Liver (tissue), 9 donors: ENCODE measurements around the gene PAX8. TPM values are rescaled to one million over a fixed set of nuclear protein-coding genes. Genes with fewer than 3 reads are reported as not detected.

Experiments
- DNase-seq: peaks from one replicate; pipeline ENCODE4 v3.0.0-alpha.2; 2017; ENCODE audit warnings: low spot score
- H3K27ac ChIP-seq, 2 donors: one replicate each; pipeline ENCODE4 v1.7.0; 2013; ENCODE audit warnings: inconsistent platforms in 2 of 2, low read length in 2 of 2, control low read depth in 1 of 2, low read depth in 1 of 2, mild to moderate bottlenecking in 1 of 2
- H3K27me3 ChIP-seq, 4 donors: one replicate each; pipeline versions ENCODE4 v1.6.1 to v1.7.0; 2013; ENCODE audit warnings: low read length in 3 of 4, inconsistent platforms in 1 of 4, mild to moderate bottlenecking in 1 of 4, moderate library complexity in 1 of 4; ENCODE audit not compliant: control insufficient read depth in 4 of 4, insufficient read depth in 4 of 4
- H3K36me3 ChIP-seq, 4 donors: one replicate each; pipeline versions ENCODE4 v1.6.1 to v1.7.0; 2013; ENCODE audit warnings: low read length in 3 of 4, mild to moderate bottlenecking in 3 of 4, low read depth in 1 of 4, moderate library complexity in 1 of 4; ENCODE audit not compliant: control insufficient read depth in 4 of 4, insufficient read depth in 3 of 4
- H3K4me1 ChIP-seq, 4 donors: one replicate each; pipeline versions ENCODE4 v1.6.1 to v1.7.0; 2013; ENCODE audit warnings: low read length in 3 of 4, mild to moderate bottlenecking in 3 of 4, moderate library complexity in 1 of 4; ENCODE audit not compliant: control insufficient read depth in 4 of 4, insufficient read depth in 4 of 4
- H3K4me3 ChIP-seq, 3 donors: one replicate each; pipeline versions ENCODE4 v1.6.1 to v1.7.0; 2013; ENCODE audit warnings: low read length in 3 of 3, control low read depth in 1 of 3, low read depth in 1 of 3, mild to moderate bottlenecking in 1 of 3
- H3K9ac ChIP-seq, 2 donors: one replicate each; pipeline ENCODE4 v1.7.0; 2013; ENCODE audit warnings: low read length in 2 of 2, mild to moderate bottlenecking in 2 of 2, moderate library complexity in 2 of 2, control low read depth in 1 of 2, low read depth in 1 of 2
- H3K9me3 ChIP-seq, 4 donors: one replicate each; pipeline versions ENCODE4 v1.6.1 to v1.7.0; 2013; ENCODE audit warnings: low read length in 3 of 4; ENCODE audit not compliant: control insufficient read depth in 4 of 4
- ATF3 ChIP-seq: IDR thresholded peaks from 2 replicates; pipeline ENCODE4 v1.6.1; 2016; ENCODE audit warnings: antibody characterized with exemption
- CTCF ChIP-seq: fragments of 150-350 bp; IDR thresholded peaks from 2 replicates; pipeline ENCODE4 v1.5.1; 2017; ENCODE audit warnings: improper control_type of control experiment, low read depth, low read length; ENCODE audit not compliant: missing input control
- FOXA1 ChIP-seq: IDR thresholded peaks from 2 replicates; pipeline ENCODE4 v1.6.1; 2016; ENCODE audit warnings: antibody characterized with exemption
- FOXA2 ChIP-seq: IDR thresholded peaks from 2 replicates; pipeline ENCODE4 v1.6.1; 2016; ENCODE audit warnings: antibody characterized with exemption
- GABPA ChIP-seq, 2 donors: IDR thresholded peaks in 1 of 2; conservative IDR thresholded peaks in 1 of 2; 2 replicates each; pipeline ENCODE4 v1.6.1; 2016; ENCODE audit warnings: antibody characterized with exemption in 2 of 2, mild to moderate bottlenecking in 1 of 2, moderate library complexity in 1 of 2
- HNF4A ChIP-seq, 2 donors: conservative IDR thresholded peaks; 2 replicates each; pipeline ENCODE4 v1.6.1; 2016; ENCODE audit warnings: antibody characterized with exemption in 2 of 2, mild to moderate bottlenecking in 2 of 2
- HNF4G ChIP-seq: IDR thresholded peaks from 2 replicates; pipeline ENCODE4 v1.6.1; 2016; ENCODE audit warnings: antibody characterized with exemption
- JUND ChIP-seq, 2 donors: IDR thresholded peaks; 2 replicates each; pipeline ENCODE4 v1.6.1; 2016; ENCODE audit warnings: antibody characterized with exemption in 2 of 2
- MAX ChIP-seq: IDR thresholded peaks from 2 replicates; pipeline ENCODE4 v1.6.1; 2016; ENCODE audit warnings: antibody characterized with exemption
- NR2F2 ChIP-seq: IDR thresholded peaks from 2 replicates; pipeline ENCODE4 v1.6.1; 2016; ENCODE audit warnings: antibody characterized with exemption
- REST ChIP-seq: IDR thresholded peaks from 2 replicates; pipeline ENCODE4 v1.6.1; 2016; ENCODE audit warnings: antibody characterized with exemption, mild to moderate bottlenecking
- RXRA ChIP-seq, 2 donors: IDR thresholded peaks; 2 replicates each; pipeline ENCODE4 v1.6.1; 2017 to 2018; ENCODE audit warnings: antibody characterized with exemption in 2 of 2, mild to moderate bottlenecking in 1 of 2
- SP1 ChIP-seq: IDR thresholded peaks from 2 replicates; pipeline ENCODE4 v1.6.1; 2018; ENCODE audit warnings: antibody characterized with exemption, mild to moderate bottlenecking
- TAF1 ChIP-seq: conservative IDR thresholded peaks from 2 replicates; pipeline ENCODE4 v1.6.1; 2016; ENCODE audit warnings: antibody characterized with exemption, mild to moderate bottlenecking
- YY1 ChIP-seq: IDR thresholded peaks from 2 replicates; pipeline ENCODE4 v1.6.1; 2016; ENCODE audit warnings: antibody characterized with exemption, mild to moderate bottlenecking
- ZBTB33 ChIP-seq: IDR thresholded peaks from 2 replicates; pipeline ENCODE4 v1.6.1; 2016; ENCODE audit warnings: antibody characterized with exemption
- WGBS: extraction: QIAGEN DNeasy Blood & Tissue Kit; methylation state at CpG from one replicate; pipeline ENCODE4 v1.1.7; 2013; 5-methylcytosine and 5-hydroxymethylcytosine counted together
- polyA plus RNA-seq, 2 donors: library from polyadenylated mRNA; stranded (reverse) in 1 of 2; unstranded in 1 of 2; fragments of 200-250 nt in 1 of 2; fragments of >200 nt in 1 of 2; fragmentation: Nextera tagmentation in 1 of 2; extraction: Ambion mirVana in 1 of 2; gene quantifications; one replicate each; pipeline versions ENCODE4 v1.2.1 to v1.2.3, GENCODE V29; 2013 to 2015
- total RNA-seq, 2 donors: library from RNA; depleted of rRNA; stranded (reverse); fragments of >200 nt; gene quantifications; one replicate each; pipeline ENCODE4 v1.2.3, GENCODE V29; 2014
- donor health status: healthy.
- donor health status: healthy.
- donor health status: healthy.
- donor health status: healthy.
- donor health status: healthy.

Gene PAX8
- total and polyA plus RNA-seq, 4 donors: 0.09 to 0.85 (median 0.33) TPM

- no peak overlapping the region for H3K9ac ChIP-seq
- no peaks in the 10 kb centered on the region for H3K4me1 ChIP-seq
- TF ChIP-seq MAX (no peak), CTCF (no peak), GABPA (IDR thresholded peaks at IDR 0.05 in 1 of 2, conservative IDR thresholded peaks at IDR 0.05 in 1 of 2) (no peak), ATF3 (no peak), FOXA2 (no peak), TAF1 (no peak), FOXA1 (no peak), HNF4A (conservative IDR thresholded peaks at IDR 0.05) (no peak), REST (no peak), RXRA (IDR thresholded peaks at IDR 0.05) (no peak), SP1 (no peak), ZBTB33 (no peak), HNF4G (no peak), YY1 (no peak), NR2F2 (no peak), JUND (IDR thresholded peaks at IDR 0.05) (no peak)
- WGBS: 71% methylated on average over 7 of the region's 7 CpGs
- H3K27ac ChIP-seq: no peak overlapping the region
- DNase-seq: no peak
- H3K9me3 ChIP-seq: no peaks in the 10 kb centered on the region
- H3K36me3 ChIP-seq: no peaks in the 10 kb centered on the region
- H3K4me3 ChIP-seq: no peak overlapping the region
- H3K27me3 ChIP-seq: no peaks in the 10 kb centered on the region
Observed at GRCh38 chr2:113257516-113258264, 21.0 kb downstream of the PAX8 start.
